Measurements from ENCODE around the gene STAG1.

DNA sequence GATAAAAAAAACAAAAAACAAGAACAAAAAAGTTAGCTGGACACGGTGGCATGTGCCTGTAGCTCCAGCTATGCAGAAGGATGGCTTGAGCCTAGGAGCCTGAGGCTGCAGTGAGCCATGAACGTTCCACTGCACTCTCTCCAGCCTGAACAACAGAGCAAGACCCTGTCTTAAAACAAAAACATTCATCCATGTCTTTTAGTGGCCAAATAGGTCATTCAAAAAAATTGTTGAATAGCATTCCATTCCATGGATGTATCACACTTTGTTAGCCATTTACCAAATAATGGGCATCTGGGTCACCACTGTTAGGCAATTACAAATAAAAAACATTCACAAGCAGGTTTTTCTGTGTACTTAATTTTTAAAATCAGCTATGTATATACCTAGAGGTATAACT, 139.7 kb downstream of the STAG1 start:
- TF ChIP-seq, protein P1, sequence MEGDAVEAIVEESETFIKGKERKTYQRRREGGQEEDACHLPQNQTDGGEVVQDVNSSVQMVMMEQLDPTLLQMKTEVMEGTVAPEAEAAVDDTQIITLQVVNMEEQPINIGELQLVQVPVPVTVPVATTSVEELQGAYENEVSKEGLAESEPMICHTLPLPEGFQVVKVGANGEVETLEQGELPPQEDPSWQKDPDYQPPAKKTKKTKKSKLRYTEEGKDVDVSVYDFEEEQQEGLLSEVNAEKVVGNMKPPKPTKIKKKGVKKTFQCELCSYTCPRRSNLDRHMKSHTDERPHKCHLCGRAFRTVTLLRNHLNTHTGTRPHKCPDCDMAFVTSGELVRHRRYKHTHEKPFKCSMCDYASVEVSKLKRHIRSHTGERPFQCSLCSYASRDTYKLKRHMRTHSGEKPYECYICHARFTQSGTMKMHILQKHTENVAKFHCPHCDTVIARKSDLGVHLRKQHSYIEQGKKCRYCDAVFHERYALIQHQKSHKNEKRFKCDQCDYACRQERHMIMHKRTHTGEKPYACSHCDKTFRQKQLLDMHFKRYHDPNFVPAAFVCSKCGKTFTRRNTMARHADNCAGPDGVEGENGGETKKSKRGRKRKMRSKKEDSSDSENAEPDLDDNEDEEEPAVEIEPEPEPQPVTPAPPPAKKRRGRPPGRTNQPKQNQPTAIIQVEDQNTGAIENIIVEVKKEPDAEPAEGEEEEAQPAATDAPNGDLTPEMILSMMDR (IDR thresholded peaks at IDR 0.05; ENCODE audit: low read depth, low read length, missing input control), result no peak
- TF ChIP-seq NR2F2 (IDR thresholded peaks at IDR 0.05) (no peak), TAF1 (conservative IDR thresholded peaks at IDR 0.05) (no peak)
